ENCODE measurements around the gene NOVA1. TPM values are rescaled to one million over a fixed set of nuclear protein-coding genes. Genes with fewer than 3 reads are reported as not detected.

Gene NOVA1
- total and polyA plus RNA-seq, 2 of the 13 experiments (the other 11 are each of a cell fraction or from before 2014, with no cell fraction given) = 0.13 TPM

- no peaks in the 10 kb centered on the region for H3K27me3 ChIP-seq (ENCODE audit: control insufficient read depth in 1 of 2, insufficient read depth in 2 of 2, low read length in 2 of 2)
- H3K9me3 ChIP-seq (ENCODE audit: low read length) = peaks cover 78% of the 10 kb centered on the region
- WGBS (ENCODE audit: low lambda C conversion rate) = 3% methylated on average over 3 of the region's 3 CpGs
- H3K4me1 ChIP-seq (ENCODE audit: insufficient read depth, low read length) = no peaks in the 10 kb centered on the region
- no TSS peak for BruUV-seq (replicated peaks)
- FAIRE-seq = no peak
- TF ChIP-seq EHMT2 (IDR thresholded peaks at IDR 0.05; ENCODE audit: borderline replicate concordance, low read depth, low read length) = 0 out of 2 replicates have a peak, but pooled peaks have one; percentile 56
- no peak for TF ChIP-seq TP53 (CRISPR knock-in tag; conservative IDR thresholded peaks at IDR 0.05)
- TF ChIP-seq, protein P1, sequence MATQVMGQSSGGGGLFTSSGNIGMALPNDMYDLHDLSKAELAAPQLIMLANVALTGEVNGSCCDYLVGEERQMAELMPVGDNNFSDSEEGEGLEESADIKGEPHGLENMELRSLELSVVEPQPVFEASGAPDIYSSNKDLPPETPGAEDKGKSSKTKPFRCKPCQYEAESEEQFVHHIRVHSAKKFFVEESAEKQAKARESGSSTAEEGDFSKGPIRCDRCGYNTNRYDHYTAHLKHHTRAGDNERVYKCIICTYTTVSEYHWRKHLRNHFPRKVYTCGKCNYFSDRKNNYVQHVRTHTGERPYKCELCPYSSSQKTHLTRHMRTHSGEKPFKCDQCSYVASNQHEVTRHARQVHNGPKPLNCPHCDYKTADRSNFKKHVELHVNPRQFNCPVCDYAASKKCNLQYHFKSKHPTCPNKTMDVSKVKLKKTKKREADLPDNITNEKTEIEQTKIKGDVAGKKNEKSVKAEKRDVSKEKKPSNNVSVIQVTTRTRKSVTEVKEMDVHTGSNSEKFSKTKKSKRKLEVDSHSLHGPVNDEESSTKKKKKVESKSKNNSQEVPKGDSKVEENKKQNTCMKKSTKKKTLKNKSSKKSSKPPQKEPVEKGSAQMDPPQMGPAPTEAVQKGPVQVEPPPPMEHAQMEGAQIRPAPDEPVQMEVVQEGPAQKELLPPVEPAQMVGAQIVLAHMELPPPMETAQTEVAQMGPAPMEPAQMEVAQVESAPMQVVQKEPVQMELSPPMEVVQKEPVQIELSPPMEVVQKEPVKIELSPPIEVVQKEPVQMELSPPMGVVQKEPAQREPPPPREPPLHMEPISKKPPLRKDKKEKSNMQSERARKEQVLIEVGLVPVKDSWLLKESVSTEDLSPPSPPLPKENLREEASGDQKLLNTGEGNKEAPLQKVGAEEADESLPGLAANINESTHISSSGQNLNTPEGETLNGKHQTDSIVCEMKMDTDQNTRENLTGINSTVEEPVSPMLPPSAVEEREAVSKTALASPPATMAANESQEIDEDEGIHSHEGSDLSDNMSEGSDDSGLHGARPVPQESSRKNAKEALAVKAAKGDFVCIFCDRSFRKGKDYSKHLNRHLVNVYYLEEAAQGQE (IDR thresholded peaks at IDR 0.05; ENCODE audit: borderline replicate concordance in 1 of 2, low read depth in 1 of 2, low read length in 2 of 2) = peak; percentile 28 to 89
- no peaks in the 10 kb centered on the region for H3K36me3 ChIP-seq (replicated peaks in 1 of 2; ENCODE audit: control insufficient read depth in 1 of 2, insufficient read depth in 2 of 2, low read length in 2 of 2)
- H2AFZ ChIP-seq (ENCODE audit: low read length) = no peak overlapping the region
- H3K27ac ChIP-seq (ENCODE audit: extremely low read length, insufficient read depth, low read length) = no peak overlapping the region
- no peak for DNase-seq (ENCODE audit: low spot score)
- POLR2A ChIA-PET = no interaction called here
- no peak overlapping the region for H3K4me2 ChIP-seq (ENCODE audit: low read depth, low read length)
- in situ Hi-C loops (cut with HindIII; ENCODE audit: extremely low pct_ligation_motif_present, low pct_unique_long_range_greater_than_20kb) = no loop called here
- intact Hi-C loops (cut with micrococcal nuclease; ENCODE audit: unreplicated experiment) = no loop called here
- H4K20me1 ChIP-seq (ENCODE audit: insufficient read depth, low read length) = no peaks in the 10 kb centered on the region
- H3K9ac ChIP-seq (ENCODE audit: insufficient read depth, low read depth, low read length) = no peak overlapping the region
- CTCF ChIA-PET (ENCODE audit: low intra/inter-chr PET ratio, low total read pairs) = no interaction called here
- no peaks in the 10 kb centered on the region for H3K79me2 ChIP-seq (ENCODE audit: insufficient read depth, low read length)
- no peak for ATAC-seq
- no peak overlapping the region for H3K4me3 ChIP-seq (replicated peaks in 1 of 3; ENCODE audit: insufficient read depth in 1 of 3, low read depth in 2 of 3, low read length in 3 of 3)
Observed at GRCh38 chr14:26444822-26445221, 153.0 kb downstream of the NOVA1 start.

GRCh38 chr14:26443654-26444053, 154.2 kb downstream of the NOVA1 start:
- POLR2A ChIA-PET = no interaction called here
- no peak for DNase-seq (ENCODE audit: low spot score)
- in situ Hi-C loops (cut with HindIII; ENCODE audit: extremely low pct_ligation_motif_present, low pct_unique_long_range_greater_than_20kb) (no loop called here), intact Hi-C loops (cut with micrococcal nuclease; ENCODE audit: unreplicated experiment) (no loop called here)
- no peak for ATAC-seq
- FAIRE-seq = no peak
- H3K9me3 ChIP-seq (ENCODE audit: low read length) = peaks cover 86% of the 10 kb centered on the region
- no peaks in the 10 kb centered on the region for H3K36me3 ChIP-seq (replicated peaks in 1 of 2; ENCODE audit: control insufficient read depth in 1 of 2, insufficient read depth in 2 of 2, low read length in 2 of 2)
- no peaks in the 10 kb centered on the region for H4K20me1 ChIP-seq (ENCODE audit: insufficient read depth, low read length)
- no peak overlapping the region for H3K9ac ChIP-seq (ENCODE audit: insufficient read depth, low read depth, low read length)
- H3K27me3 ChIP-seq (ENCODE audit: control insufficient read depth in 1 of 2, insufficient read depth in 2 of 2, low read length in 2 of 2) = no peaks in the 10 kb centered on the region
- H3K4me1 ChIP-seq (ENCODE audit: insufficient read depth, low read length) = no peaks in the 10 kb centered on the region
- H2AFZ ChIP-seq (ENCODE audit: low read length) = no peak overlapping the region
- CTCF ChIA-PET (ENCODE audit: low intra/inter-chr PET ratio, low total read pairs) = no interaction called here
- BruUV-seq (replicated peaks) = no TSS peak
- H3K4me3 ChIP-seq (replicated peaks in 1 of 3; ENCODE audit: insufficient read depth in 1 of 3, low read depth in 2 of 3, low read length in 3 of 3) = no peak overlapping the region
- WGBS (ENCODE audit: low lambda C conversion rate) = 7% methylated on average over 2 of the region's 2 CpGs
- no peak overlapping the region for H3K27ac ChIP-seq (ENCODE audit: extremely low read length, insufficient read depth, low read length)
- H3K4me2 ChIP-seq (ENCODE audit: low read depth, low read length) = no peak overlapping the region
- no peaks in the 10 kb centered on the region for H3K79me2 ChIP-seq (ENCODE audit: insufficient read depth, low read length)
- no peak for TF ChIP-seq KLF6 (CRISPR knock-in tag; IDR thresholded peaks at IDR 0.05)
- TF ChIP-seq CEBPB (IDR thresholded peaks at IDR 0.05; ENCODE audit: borderline replicate concordance, low read depth, low read length) = no peak
- TF ChIP-seq, protein P2, sequence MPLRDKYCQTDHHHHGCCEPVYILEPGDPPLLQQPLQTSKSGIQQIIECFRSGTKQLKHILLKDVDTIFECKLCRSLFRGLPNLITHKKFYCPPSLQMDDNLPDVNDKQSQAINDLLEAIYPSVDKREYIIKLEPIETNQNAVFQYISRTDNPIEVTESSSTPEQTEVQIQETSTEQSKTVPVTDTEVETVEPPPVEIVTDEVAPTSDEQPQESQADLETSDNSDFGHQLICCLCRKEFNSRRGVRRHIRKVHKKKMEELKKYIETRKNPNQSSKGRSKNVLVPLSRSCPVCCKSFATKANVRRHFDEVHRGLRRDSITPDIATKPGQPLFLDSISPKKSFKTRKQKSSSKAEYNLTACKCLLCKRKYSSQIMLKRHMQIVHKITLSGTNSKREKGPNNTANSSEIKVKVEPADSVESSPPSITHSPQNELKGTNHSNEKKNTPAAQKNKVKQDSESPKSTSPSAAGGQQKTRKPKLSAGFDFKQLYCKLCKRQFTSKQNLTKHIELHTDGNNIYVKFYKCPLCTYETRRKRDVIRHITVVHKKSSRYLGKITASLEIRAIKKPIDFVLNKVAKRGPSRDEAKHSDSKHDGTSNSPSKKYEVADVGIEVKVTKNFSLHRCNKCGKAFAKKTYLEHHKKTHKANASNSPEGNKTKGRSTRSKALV (CRISPR knock-in tag; IDR thresholded peaks at IDR 0.05) = no peak
- no peak for TF ChIP-seq CENPT (CRISPR knock-in tag; IDR thresholded peaks at IDR 0.05; ENCODE audit: low read depth)
- TF ChIP-seq, protein P3, sequence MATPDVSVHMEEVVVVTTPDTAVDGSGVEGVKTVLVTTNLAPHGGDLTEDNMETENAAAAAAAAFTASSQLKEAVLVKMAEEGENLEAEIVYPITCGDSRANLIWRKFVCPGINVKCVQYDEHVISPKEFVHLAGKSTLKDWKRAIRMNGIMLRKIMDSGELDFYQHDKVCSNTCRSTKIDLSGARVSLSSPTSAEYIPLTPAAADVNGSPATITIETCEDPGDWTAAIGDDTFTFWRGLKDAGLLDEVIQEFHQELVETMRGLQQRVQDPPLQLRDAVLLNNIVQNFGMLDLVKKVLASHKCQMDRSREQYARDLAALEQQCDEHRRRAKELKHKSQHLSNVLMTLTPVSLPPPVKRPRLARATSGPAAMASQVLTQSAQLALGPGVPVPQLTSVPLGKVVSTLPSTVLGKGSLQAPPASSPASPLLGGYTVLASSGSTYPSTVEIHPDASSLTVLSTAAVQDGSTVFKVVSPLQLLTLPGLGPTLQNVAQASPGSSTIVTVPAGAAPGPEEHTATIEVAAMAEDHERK (CRISPR knock-in tag; IDR thresholded peaks at IDR 0.05; ENCODE audit: low read depth) = no peak
- TF ChIP-seq, protein P4, sequence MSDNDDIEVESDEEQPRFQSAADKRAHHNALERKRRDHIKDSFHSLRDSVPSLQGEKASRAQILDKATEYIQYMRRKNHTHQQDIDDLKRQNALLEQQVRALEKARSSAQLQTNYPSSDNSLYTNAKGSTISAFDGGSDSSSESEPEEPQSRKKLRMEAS (IDR thresholded peaks at IDR 0.05) = no peak
- TF ChIP-seq MXD4 (CRISPR knock-in tag; IDR thresholded peaks at IDR 0.05) = no peak
- no peak for TF ChIP-seq ZNF333 (CRISPR knock-in tag; IDR thresholded peaks at IDR 0.05; ENCODE audit: borderline replicate concordance)
